ENCODE data around the gene MCCD1.

Gene MCCD1

DNA sequence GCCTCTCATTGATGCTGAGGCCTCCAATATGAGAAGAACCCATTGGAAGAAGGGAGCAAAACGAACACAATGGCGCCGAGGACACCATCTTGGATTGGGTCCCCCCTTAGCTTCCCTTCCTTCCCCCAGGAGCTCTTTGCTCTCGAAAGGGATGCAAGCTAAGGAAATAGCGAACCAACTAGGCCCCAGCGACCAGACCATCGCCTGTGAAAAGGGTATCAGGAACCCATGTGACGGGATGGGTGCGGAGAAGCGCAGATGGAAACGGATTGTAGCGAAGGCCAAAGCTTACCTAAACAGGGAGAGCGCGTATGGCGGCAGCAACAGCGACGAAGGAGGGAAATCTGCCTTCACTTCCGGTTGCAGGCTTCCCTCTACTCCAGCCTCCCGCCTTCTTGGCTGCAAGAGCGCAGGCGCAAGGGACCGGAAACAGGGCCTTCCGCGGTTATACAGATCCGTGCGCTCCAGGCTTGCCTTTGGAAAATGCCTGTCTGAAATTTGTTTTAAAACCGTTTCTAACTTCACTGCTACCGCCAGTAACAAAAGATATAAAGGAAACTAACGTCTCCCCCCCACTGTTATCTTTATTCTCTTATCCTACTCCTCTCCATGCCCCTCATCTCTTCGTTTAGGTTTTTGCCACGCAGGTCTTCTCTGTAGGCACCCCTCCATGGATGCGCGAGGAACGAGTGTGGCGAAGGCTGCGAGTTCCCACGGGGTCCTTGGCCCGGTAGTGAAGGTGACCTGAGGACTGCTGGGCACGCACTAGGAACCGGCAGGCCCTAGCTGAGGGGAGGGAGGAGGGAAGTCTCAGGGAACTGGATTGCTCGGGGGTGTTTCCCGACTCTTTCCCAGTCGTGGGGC is 13.1 kb downstream of the MCCD1 start, which contains the start of gene DDX39B (continued):
- TF ChIP-seq GLI2 (tag by site-specific recombination; IDR thresholded peaks at IDR 0.05; ENCODE audit: borderline replicate concordance, low read depth) (no peak), SCRT1 (tag by site-specific recombination; IDR thresholded peaks at IDR 0.05; ENCODE audit: borderline replicate concordance) (no peak), SETDB1 (IDR thresholded peaks at IDR 0.05; ENCODE audit: insufficient read length, low read length) (no peak), TCF7L2 (IDR thresholded peaks at IDR 0.05; ENCODE audit: borderline replicate concordance, low read depth, low read length) (no peak), SP2 (tag by site-specific recombination; IDR thresholded peaks at IDR 0.05) (peak; percentile 90), MEIS1 (CRISPR knock-in tag; IDR thresholded peaks at IDR 0.05; ENCODE audit: borderline replicate concordance) (no peak), ZNF2 (tag by site-specific recombination; IDR thresholded peaks at IDR 0.05) (peak; percentile 98), KLF10 (tag by site-specific recombination; IDR thresholded peaks at IDR 0.05) (0 out of 2 replicates have a peak, but pooled peaks have one; percentile 54), ZNF585B (tag by site-specific recombination; IDR thresholded peaks at IDR 0.05) (no peak), ZNF670 (tag by site-specific recombination; IDR thresholded peaks at IDR 0.05; ENCODE audit: low read depth) (no peak), GLIS2 (tag by site-specific recombination; IDR thresholded peaks at IDR 0.05) (peak; percentile 30; the same call in 1 of the 2 replicates), ZNF701 (tag by site-specific recombination; IDR thresholded peaks at IDR 0.05) (peak; percentile 97), ZNF664 (tag by site-specific recombination; IDR thresholded peaks at IDR 0.05) (no peak), ZNF600 (tag by site-specific recombination; IDR thresholded peaks at IDR 0.05) (no peak), ZNF214 (tag by site-specific recombination; IDR thresholded peaks at IDR 0.05; ENCODE audit: borderline replicate concordance) (no peak), ZNF248 (tag by site-specific recombination; IDR thresholded peaks at IDR 0.05) (no peak), ZNF341 (tag by site-specific recombination; IDR thresholded peaks at IDR 0.05; ENCODE audit: low read depth) (peak; percentile 64), ZNF366 (tag by site-specific recombination; conservative IDR thresholded peaks at IDR 0.05) (peak; percentile 78)
- TF ChIP-seq, protein P1, sequence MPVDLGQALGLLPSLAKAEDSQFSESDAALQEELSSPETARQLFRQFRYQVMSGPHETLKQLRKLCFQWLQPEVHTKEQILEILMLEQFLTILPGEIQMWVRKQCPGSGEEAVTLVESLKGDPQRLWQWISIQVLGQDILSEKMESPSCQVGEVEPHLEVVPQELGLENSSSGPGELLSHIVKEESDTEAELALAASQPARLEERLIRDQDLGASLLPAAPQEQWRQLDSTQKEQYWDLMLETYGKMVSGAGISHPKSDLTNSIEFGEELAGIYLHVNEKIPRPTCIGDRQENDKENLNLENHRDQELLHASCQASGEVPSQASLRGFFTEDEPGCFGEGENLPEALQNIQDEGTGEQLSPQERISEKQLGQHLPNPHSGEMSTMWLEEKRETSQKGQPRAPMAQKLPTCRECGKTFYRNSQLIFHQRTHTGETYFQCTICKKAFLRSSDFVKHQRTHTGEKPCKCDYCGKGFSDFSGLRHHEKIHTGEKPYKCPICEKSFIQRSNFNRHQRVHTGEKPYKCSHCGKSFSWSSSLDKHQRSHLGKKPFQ (tag by site-specific recombination; IDR thresholded peaks at IDR 0.05): no peak
- TF ChIP-seq, protein P2, sequence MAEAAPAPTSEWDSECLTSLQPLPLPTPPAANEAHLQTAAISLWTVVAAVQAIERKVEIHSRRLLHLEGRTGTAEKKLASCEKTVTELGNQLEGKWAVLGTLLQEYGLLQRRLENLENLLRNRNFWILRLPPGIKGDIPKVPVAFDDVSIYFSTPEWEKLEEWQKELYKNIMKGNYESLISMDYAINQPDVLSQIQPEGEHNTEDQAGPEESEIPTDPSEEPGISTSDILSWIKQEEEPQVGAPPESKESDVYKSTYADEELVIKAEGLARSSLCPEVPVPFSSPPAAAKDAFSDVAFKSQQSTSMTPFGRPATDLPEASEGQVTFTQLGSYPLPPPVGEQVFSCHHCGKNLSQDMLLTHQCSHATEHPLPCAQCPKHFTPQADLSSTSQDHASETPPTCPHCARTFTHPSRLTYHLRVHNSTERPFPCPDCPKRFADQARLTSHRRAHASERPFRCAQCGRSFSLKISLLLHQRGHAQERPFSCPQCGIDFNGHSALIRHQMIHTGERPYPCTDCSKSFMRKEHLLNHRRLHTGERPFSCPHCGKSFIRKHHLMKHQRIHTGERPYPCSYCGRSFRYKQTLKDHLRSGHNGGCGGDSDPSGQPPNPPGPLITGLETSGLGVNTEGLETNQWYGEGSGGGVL (tag by site-specific recombination; IDR thresholded peaks at IDR 0.05): 0 out of 2 replicates have a peak, but pooled peaks have one; percentile 43
- TF ChIP-seq, protein P3, sequence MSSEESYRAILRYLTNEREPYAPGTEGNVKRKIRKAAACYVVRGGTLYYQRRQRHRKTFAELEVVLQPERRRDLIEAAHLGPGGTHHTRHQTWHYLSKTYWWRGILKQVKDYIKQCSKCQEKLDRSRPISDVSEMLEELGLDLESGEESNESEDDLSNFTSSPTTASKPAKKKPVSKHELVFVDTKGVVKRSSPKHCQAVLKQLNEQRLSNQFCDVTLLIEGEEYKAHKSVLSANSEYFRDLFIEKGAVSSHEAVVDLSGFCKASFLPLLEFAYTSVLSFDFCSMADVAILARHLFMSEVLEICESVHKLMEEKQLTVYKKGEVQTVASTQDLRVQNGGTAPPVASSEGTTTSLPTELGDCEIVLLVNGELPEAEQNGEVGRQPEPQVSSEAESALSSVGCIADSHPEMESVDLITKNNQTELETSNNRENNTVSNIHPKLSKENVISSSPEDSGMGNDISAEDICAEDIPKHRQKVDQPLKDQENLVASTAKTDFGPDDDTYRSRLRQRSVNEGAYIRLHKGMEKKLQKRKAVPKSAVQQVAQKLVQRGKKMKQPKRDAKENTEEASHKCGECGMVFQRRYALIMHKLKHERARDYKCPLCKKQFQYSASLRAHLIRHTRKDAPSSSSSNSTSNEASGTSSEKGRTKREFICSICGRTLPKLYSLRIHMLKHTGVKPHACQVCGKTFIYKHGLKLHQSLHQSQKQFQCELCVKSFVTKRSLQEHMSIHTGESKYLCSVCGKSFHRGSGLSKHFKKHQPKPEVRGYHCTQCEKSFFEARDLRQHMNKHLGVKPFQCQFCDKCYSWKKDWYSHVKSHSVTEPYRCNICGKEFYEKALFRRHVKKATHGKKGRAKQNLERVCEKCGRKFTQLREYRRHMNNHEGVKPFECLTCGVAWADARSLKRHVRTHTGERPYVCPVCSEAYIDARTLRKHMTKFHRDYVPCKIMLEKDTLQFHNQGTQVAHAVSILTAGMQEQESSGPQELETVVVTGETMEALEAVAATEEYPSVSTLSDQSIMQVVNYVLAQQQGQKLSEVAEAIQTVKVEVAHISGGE (tag by site-specific recombination; conservative IDR thresholded peaks at IDR 0.05; ENCODE audit: low read depth): peak; percentile 95
- TF ChIP-seq, protein P4, sequence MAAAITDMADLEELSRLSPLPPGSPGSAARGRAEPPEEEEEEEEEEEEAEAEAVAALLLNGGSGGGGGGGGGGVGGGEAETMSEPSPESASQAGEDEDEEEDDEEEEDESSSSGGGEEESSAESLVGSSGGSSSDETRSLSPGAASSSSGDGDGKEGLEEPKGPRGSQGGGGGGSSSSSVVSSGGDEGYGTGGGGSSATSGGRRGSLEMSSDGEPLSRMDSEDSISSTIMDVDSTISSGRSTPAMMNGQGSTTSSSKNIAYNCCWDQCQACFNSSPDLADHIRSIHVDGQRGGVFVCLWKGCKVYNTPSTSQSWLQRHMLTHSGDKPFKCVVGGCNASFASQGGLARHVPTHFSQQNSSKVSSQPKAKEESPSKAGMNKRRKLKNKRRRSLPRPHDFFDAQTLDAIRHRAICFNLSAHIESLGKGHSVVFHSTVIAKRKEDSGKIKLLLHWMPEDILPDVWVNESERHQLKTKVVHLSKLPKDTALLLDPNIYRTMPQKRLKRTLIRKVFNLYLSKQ (tag by site-specific recombination; IDR thresholded peaks at IDR 0.05; ENCODE audit: borderline replicate concordance): no peak
- TF ChIP-seq, protein P5, sequence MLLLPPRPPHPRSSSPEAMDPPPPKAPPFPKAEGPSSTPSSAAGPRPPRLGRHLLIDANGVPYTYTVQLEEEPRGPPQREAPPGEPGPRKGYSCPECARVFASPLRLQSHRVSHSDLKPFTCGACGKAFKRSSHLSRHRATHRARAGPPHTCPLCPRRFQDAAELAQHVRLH (tag by site-specific recombination; IDR thresholded peaks at IDR 0.05): peak; percentile 99
- TF ChIP-seq, protein P6, sequence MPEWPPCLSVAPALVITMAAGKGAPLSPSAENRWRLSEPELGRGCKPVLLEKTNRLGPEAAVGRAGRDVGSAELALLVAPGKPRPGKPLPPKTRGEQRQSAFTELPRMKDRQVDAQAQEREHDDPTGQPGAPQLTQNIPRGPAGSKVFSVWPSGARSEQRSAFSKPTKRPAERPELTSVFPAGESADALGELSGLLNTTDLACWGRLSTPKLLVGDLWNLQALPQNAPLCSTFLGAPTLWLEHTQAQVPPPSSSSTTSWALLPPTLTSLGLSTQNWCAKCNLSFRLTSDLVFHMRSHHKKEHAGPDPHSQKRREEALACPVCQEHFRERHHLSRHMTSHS (tag by site-specific recombination; IDR thresholded peaks at IDR 0.05): peak; percentile 52; the same call in 1 of the 2 replicates
- TF ChIP-seq, protein P7, sequence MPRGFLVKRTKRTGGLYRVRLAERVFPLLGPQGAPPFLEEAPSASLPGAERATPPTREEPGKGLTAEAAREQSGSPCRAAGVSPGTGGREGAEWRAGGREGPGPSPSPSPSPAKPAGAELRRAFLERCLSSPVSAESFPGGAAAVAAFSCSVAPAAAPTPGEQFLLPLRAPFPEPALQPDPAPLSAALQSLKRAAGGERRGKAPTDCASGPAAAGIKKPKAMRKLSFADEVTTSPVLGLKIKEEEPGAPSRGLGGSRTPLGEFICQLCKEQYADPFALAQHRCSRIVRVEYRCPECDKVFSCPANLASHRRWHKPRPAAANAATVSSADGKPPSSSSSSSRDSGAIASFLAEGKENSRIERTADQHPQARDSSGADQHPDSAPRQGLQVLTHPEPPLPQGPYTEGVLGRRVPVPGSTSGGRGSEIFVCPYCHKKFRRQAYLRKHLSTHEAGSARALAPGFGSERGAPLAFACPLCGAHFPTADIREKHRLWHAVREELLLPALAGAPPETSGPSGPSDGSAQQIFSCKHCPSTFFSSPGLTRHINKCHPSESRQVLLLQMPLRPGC (tag by site-specific recombination; IDR thresholded peaks at IDR 0.05): peak; percentile 57; the same call in 1 of the 2 replicates
